Omental fat pad (tissue), 4 donors: ENCODE results near the gene PEA15. TPM values are rescaled to one million over a fixed set of nuclear protein-coding genes. Genes with fewer than 3 reads are reported as not detected.

Source experiments
- ATAC-seq: fragments of 150-250 bp; one replicate; pipeline ENCODE4 v1.9.1; 2016; ENCODE audit warnings: mild to moderate bottlenecking, moderate library complexity; ENCODE audit not compliant: low FRiP score
- DNase-seq: peaks from one replicate; pipeline ENCODE4 v3.0.0-alpha.2; 2019; ENCODE audit warnings: low spot score
- CTCF ChIP-seq, 3 donors: fragments of 450-650 bp; IDR thresholded peaks; one replicate each; pipeline ENCODE4 v1.5.1; 2016 to 2017; ENCODE audit warnings: antibody characterized with exemption in 3 of 3, mild to moderate bottlenecking in 3 of 3, moderate library complexity in 2 of 3
- total RNA-seq, 4 donors: library from RNA; depleted of rRNA; stranded (reverse); fragments of >200 nt; gene quantifications; one replicate each; pipeline ENCODE4 v1.1.0, GENCODE V29; 2016

The PEA15 gene
- total RNA-seq, 4 donors from 2014 or later: 89.1 to 214 (median 153) TPM

DNA sequence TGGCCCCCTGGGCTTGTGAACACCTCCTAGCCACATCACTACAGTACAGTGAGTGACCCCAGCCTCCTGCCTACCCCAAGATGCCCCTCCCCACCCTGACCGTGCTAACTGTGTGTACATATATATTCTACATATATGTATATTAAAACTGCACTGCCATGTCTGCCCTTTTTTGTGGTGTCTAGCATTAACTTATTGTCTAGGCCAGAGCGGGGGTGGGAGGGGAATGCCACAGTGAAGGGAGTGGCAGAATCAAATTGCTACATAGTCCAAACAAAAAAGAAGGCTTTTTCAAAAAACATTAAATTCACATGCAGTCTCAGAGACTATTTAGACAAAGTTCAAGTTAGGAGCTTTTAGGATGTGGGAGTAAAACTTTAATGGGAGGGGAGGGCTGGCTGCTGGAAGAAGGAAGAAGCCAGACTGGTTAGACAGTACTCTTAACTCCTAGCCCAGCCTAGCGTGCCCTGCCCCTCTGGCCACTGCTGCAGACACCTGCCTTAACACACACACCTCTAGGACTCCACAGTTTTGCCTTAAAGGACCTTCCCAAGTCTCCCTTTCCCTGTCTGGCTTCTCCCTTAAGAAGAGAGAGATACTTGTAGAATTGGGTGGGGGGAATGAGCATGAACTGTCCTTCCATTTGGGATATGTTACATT lies 9.4 kb downstream of the PEA15 start:
- DNase-seq (no peak), ATAC-seq (no peak)
- TF ChIP-seq CTCF (IDR thresholded peaks at IDR 0.05): no peak

- TF ChIP-seq CTCF (IDR thresholded peaks at IDR 0.05): no peak
- ATAC-seq (no peak), DNase-seq (no peak)
Measured at GRCh38 chr1:160216301-160216700, 11.1 kb downstream of the PEA15 start.

- DNase-seq (no peak), ATAC-seq (peak; percentile 49)
- no peak for TF ChIP-seq CTCF (IDR thresholded peaks at IDR 0.05)
Measured at GRCh38 chr1:160217481-160218051, 12.4 kb downstream of the PEA15 start.

GRCh38 chr1:160219062-160219929 lies 14.1 kb downstream of the PEA15 start:
- peak; percentile 61 for ATAC-seq
- TF ChIP-seq CTCF (IDR thresholded peaks at IDR 0.05): no peak
- no peak for DNase-seq

GRCh38 chr1:160220301-160220700 lies 15.1 kb downstream of the PEA15 start:
- ATAC-seq: no peak
- TF ChIP-seq CTCF (IDR thresholded peaks at IDR 0.05): no peak

DNA sequence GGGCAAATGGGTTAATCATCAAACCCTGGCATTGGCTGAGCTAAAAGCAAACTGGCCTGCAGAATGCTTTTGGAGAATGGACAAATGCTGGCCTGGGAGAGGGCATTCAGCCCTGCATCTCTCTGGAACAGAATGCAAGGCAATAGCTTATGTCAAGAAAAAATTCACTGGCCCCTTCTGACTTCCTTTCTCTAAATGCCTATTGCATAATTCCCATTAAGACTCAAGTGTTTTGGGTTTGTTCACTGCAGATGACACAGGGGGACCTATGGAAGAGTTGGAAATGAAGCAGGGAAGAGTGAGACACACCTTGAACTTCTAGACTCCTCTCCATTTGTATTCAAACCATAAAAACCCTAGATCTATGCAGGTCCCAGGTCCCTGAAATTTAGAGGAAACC lies 15.9 kb downstream of the PEA15 start:
- TF ChIP-seq CTCF (IDR thresholded peaks at IDR 0.05): no peak
- ATAC-seq (no peak), DNase-seq (no peak)

More at GRCh38 chr1:160220301-160220700, 15.1 kb downstream of the PEA15 start:
- no peak for DNase-seq
